ENCODE results near the gene LYAR. TPM values are rescaled to one million over a fixed set of nuclear protein-coding genes. Genes with fewer than 3 reads are reported as not detected.
A peak's percentile ranks its signal among the peaks of the same experiment; 100 is the strongest.

The LYAR gene
- total and polyA plus RNA-seq, 2 of the 13 experiments (the other 11 are each of a cell fraction or from before 2014, with no cell fraction given) = 7.8 to 94.2 TPM

GRCh38 chr4:4248885-4249203, 41.1 kb downstream of the LYAR start (continued):
- TF ChIP-seq AFF4 (CRISPR knock-in tag; IDR thresholded peaks at IDR 0.05) (no peak), STAT5B (CRISPR knock-in tag; IDR thresholded peaks at IDR 0.05) (no peak), ZSCAN29 (CRISPR knock-in tag; conservative IDR thresholded peaks at IDR 0.05) (no peak), MEF2D (CRISPR knock-in tag; IDR thresholded peaks at IDR 0.05) (no peak), TFDP2 (CRISPR knock-in tag; IDR thresholded peaks at IDR 0.05) (no peak), ZFP82 (CRISPR knock-in tag; IDR thresholded peaks at IDR 0.05; ENCODE audit: borderline replicate concordance) (no peak), ZXDC (CRISPR knock-in tag; IDR thresholded peaks at IDR 0.05) (0 out of 2 replicates have a peak, but pooled peaks have one; percentile 4), PRPF4 (IDR thresholded peaks at IDR 0.05; ENCODE audit: low read depth, low read length, poor library complexity, severe bottlenecking) (no peak), NKX3-1 (CRISPR knock-in tag; IDR thresholded peaks at IDR 0.05) (0 out of 2 replicates have a peak, but pooled peaks have one; percentile 5), BHLHE40 (IDR thresholded peaks at IDR 0.05; ENCODE audit: low read length) (peak; percentile 65; the same call in 1 of the 2 replicates), GPN1 (CRISPR knock-in tag; IDR thresholded peaks at IDR 0.05; ENCODE audit: borderline replicate concordance) (no peak), SOX13 (IDR thresholded peaks at IDR 0.05) (no peak), SOX13 (CRISPR knock-in tag; conservative IDR thresholded peaks at IDR 0.05 in 1 of 2, IDR thresholded peaks at IDR 0.05 in 1 of 2) (no peak), HNRNPUL1 (IDR thresholded peaks at IDR 0.05; ENCODE audit: low read depth, low read length) (no peak), ZC3H4 (CRISPR knock-in tag; IDR thresholded peaks at IDR 0.05; ENCODE audit: borderline replicate concordance) (peak; percentile 37; the same call in 1 of the 2 replicates)
- TF ChIP-seq, protein P1, sequence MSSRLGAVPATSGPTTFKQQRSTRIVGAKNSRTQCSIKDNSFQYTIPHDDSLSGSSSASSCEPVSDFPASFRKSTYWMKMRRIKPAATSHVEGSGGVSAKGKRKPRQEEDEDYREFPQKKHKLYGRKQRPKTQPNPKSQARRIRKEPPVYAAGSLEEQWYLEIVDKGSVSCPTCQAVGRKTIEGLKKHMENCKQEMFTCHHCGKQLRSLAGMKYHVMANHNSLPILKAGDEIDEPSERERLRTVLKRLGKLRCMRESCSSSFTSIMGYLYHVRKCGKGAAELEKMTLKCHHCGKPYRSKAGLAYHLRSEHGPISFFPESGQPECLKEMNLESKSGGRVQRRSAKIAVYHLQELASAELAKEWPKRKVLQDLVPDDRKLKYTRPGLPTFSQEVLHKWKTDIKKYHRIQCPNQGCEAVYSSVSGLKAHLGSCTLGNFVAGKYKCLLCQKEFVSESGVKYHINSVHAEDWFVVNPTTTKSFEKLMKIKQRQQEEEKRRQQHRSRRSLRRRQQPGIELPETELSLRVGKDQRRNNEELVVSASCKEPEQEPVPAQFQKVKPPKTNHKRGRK (CRISPR knock-in tag; IDR thresholded peaks at IDR 0.05) = no peak
- TF ChIP-seq, protein P2, sequence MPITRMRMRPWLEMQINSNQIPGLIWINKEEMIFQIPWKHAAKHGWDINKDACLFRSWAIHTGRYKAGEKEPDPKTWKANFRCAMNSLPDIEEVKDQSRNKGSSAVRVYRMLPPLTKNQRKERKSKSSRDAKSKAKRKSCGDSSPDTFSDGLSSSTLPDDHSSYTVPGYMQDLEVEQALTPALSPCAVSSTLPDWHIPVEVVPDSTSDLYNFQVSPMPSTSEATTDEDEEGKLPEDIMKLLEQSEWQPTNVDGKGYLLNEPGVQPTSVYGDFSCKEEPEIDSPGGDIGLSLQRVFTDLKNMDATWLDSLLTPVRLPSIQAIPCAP (CRISPR knock-in tag; IDR thresholded peaks at IDR 0.05; ENCODE audit: low read depth) = no peak
- TF ChIP-seq, protein P3, sequence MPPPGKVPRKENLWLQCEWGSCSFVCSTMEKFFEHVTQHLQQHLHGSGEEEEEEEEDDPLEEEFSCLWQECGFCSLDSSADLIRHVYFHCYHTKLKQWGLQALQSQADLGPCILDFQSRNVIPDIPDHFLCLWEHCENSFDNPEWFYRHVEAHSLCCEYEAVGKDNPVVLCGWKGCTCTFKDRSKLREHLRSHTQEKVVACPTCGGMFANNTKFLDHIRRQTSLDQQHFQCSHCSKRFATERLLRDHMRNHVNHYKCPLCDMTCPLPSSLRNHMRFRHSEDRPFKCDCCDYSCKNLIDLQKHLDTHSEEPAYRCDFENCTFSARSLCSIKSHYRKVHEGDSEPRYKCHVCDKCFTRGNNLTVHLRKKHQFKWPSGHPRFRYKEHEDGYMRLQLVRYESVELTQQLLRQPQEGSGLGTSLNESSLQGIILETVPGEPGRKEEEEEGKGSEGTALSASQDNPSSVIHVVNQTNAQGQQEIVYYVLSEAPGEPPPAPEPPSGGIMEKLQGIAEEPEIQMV (CRISPR knock-in tag; IDR thresholded peaks at IDR 0.05; ENCODE audit: low read depth) = no peak

All from HepG2 (cell line).